ES-I3 (cell line): Measurements from ENCODE around the gene PARD3B.

Source experiments
- H3K36me3 ChIP-seq: 2 replicates; pipeline ENCODE4 v1.6.1; 2013; ENCODE audit warnings: mild to moderate bottlenecking, low read length, control low read depth, moderate library complexity; ENCODE audit not compliant: insufficient read depth
- H3K4me1 ChIP-seq: 2 replicates; pipeline ENCODE4 v1.6.1; 2013; ENCODE audit warnings: mild to moderate bottlenecking, control low read depth, low read length; ENCODE audit not compliant: insufficient read depth
- H3K9ac ChIP-seq: 2 replicates; pipeline ENCODE4 v1.6.1; 2013; ENCODE audit warnings: low read depth, mild to moderate bottlenecking, low read length, moderate library complexity
- H3K9me3 ChIP-seq: 2 replicates; pipeline ENCODE4 v1.6.1; 2013; ENCODE audit warnings: mild to moderate bottlenecking, low read length, moderate library complexity; ENCODE audit not compliant: control insufficient read depth, insufficient read depth

Gene PARD3B

DNA sequence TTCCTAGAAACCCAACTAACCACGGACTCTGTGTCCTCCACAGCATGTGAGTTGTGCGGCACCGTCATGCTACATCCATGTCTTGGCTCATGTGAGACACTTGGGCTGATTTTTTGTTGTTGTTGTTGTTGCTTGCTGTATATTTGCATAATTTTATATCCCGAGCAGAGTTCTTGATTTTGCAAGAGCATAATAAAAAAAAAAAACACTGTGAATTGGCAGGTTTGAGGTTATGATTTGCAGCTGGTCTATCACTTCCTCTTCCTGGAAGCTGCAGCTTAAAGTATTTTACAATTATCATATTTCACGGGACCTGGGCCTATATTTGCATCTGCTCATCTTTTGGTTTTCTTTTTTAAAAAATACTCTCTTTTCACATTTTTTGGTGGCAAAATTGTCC lies 994.8 kb downstream of the PARD3B start:
- H3K4me1 ChIP-seq, result no peaks in the 10 kb centered on the region
- no peak overlapping the region for H3K9ac ChIP-seq
- H3K9me3 ChIP-seq, result no peaks in the 10 kb centered on the region; the same call in 1 of the 2 replicates
- no peaks in the 10 kb centered on the region for H3K36me3 ChIP-seq

DNA sequence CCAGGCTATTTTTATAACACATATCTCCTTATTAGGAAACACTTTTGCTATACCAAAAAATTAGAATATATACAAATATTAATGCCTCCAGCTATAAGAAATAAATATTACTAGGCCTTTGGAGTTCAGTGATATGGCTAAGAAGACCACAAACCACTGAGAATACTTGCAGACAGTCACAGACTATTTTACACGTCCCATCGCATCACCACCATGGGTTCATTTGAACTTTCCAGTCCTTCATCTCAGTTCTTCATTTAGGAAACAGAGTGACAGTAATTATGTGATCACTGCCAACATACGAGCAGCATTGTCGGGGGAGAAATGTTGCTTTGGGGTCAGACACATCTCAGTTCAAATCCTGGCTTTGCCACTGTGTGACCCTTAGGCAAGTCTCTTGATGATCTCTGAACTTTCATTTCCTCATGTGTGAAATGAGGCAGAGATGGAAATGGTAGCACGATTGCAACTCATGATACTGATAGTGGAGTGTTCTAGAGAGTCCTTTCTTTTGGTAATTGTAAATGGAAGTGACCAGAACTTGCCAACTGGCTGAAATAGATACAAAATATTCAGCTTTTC lies 998.1 kb downstream of the PARD3B start:
- Histone ChIP-seq H3K4me1 (no peaks in the 10 kb centered on the region), H3K9me3 (no peaks in the 10 kb centered on the region), H3K36me3 (no peaks in the 10 kb centered on the region), H3K9ac (no peak overlapping the region)

DNA sequence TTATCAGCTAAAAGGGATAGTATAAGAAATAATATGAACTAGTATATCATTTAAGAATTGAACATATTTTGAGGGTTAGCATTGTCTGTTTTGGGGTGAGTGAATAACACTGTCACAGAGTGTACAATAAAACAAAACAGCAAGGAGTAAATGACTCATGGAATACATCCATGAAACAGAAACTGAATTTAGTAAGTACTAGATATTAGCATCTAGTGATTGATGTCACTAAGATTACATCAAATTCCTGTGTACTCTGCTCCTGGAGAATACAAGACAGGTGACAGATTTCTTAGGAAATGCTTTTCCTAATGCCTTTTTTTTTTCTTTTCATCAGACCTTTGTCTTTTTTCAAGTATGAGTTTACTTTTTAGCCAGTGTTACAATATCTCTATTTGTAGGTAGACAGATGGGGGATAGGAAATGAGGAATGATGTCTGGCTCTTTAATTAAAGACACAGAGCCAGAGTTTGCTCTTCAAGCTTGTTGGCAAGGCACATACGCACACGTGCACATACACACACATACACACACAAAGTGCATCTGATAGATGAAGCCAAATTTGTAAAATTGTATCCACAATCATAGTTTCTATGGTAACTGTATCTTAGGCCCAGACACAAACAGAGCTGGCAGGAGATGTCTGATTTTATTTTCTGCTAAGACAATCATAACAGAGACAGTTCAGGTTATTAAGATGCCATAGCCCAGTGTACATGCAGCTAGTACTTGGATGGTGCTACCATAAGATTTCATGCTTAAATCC lies 998.8 kb downstream of the PARD3B start:
- Histone ChIP-seq H3K4me1 (no peaks in the 10 kb centered on the region), H3K9ac (no peak overlapping the region), H3K36me3 (no peaks in the 10 kb centered on the region), H3K9me3 (no peaks in the 10 kb centered on the region)

DNA sequence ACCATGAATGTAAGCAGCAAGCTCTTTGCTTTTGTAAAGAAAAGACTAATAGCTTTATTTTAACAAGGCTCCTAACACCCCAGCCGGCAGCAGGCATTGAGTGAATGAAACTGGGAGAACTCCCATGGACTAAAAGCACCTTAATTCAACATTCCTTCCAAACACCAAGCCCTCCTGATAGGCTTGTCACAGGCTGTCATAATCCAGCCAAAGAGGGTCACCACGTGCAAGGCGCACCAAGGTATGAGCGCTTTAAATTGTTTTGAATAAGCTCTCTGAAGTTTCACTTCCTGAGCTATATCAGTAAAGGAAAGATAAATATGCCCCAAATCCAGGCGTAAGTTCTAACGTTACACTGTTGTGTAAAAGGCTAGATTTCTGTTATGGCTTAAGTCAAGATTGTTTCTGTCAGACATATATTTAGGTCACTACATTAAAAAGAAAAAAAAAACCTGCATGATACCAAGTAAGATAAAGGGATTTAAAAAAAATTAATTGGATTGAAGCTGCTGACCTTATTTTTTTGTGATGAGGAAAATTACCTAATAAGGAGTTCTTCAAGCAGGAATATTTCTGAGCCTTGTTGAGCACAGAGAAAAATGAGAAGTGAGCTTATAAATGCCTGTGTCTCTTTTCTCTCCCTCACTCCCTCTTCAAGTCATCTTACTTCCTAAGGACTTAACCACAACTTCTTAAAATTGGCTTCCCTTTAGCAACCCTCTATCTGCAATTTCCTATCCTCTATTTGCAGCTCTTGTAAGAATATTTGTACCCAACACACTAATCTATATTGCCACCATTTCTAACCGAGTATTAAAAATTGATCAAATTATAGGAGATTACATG lies 1000.9 kb downstream of the PARD3B start:
- H3K4me1 ChIP-seq, result no peaks in the 10 kb centered on the region
- no peak overlapping the region for H3K9ac ChIP-seq

DNA sequence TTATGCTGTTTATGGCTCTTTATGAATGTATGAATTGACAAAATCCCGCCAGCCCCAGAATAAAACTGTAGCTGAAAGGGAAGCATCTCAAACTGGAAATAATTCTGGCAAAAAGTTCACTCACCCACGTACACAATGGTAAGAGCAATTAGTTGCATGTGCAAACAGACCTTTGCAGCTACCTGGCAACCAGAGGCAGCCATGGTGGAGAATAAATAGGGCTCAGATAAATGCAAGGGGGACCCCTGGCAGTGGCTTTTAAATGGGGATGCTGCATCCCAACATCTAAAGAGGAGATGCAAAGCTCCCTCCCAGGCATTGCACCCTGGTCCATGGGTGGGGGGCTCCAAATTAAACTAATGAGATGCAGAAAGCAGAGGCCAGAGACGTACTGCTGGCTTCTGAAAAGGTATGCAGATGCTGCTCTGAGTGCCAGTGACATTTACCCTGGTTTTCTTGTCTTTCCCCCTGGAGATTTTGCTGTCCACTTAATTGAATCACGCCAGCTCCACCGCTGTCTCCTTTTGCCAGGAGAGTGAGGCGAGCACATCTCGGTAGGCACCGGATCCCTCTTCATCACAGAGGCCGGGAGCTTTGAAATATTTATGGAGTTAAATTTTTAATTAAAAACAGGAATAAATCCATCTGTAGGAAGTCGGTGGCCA lies 1010.4 kb downstream of the PARD3B start:
- peaks cover 5% of the 10 kb centered on the region for H3K4me1 ChIP-seq
- H3K36me3 ChIP-seq, result no peaks in the 10 kb centered on the region
- H3K9me3 ChIP-seq, result no peaks in the 10 kb centered on the region
- no peak overlapping the region for H3K9ac ChIP-seq

More for the DNA sequence above, 1000.9 kb downstream of the PARD3B start:
- Histone ChIP-seq H3K36me3 (no peaks in the 10 kb centered on the region), H3K9me3 (no peaks in the 10 kb centered on the region)

DNA sequence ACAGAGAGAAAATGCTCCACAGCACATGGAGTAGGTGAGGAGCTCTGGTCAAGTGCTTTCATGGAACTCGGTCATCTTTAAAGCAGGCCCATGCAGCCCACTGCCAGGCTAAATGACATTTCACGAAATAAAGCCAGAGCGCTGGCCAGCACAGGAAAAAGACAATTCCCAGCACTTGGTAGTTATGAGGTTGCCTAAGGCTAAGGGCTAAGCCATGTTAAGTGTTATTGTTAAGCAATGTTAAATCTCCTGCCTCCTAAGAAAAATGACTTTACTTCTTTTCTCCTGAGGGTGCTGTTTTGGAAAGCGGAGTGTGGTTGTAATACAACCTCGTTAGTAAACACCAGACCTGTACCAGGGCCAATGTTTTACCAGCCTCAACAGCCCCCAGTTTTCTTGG lies 1011.1 kb downstream of the PARD3B start:
- Histone ChIP-seq H3K36me3 (no peaks in the 10 kb centered on the region), H3K9ac (no peak overlapping the region), H3K9me3 (no peaks in the 10 kb centered on the region), H3K4me1 (peaks cover 5% of the 10 kb centered on the region)

DNA sequence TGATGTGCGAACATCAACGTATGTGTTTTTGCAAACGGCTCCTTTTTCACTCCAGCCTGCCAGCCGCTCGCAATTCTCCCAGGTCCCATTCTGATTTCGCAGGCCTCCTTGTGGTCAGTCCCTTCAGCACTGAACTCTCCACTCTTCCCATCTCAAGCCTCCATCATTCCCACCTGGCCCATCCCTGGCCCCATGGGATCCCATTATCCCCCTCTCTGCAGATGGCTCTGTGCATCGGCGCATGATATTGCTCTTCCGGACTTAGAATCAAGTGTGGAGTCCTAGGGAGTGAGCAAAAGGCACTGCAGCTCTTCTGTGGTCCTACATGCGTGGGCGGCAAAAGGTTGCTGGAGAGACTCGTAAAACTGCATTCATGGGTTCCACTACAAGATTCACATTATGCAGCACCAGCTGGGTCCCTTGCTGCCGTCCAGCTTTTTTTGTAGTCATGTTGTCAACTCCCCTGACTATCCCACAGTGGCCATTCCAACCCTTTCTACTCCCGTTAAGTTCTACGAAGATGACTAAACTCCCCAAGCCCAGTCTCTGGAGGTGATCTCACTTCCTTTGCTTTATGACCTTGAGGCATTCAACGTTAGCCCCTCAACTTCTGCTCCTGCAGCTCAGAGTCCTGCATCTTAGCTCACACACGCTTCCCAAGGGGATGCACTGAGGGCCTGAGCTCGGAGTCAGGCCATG lies 1011.7 kb downstream of the PARD3B start:
- Histone ChIP-seq H3K36me3 (no peaks in the 10 kb centered on the region), H3K9me3 (no peaks in the 10 kb centered on the region), H3K4me1 (peaks cover 5% of the 10 kb centered on the region), H3K9ac (no peak overlapping the region)

DNA sequence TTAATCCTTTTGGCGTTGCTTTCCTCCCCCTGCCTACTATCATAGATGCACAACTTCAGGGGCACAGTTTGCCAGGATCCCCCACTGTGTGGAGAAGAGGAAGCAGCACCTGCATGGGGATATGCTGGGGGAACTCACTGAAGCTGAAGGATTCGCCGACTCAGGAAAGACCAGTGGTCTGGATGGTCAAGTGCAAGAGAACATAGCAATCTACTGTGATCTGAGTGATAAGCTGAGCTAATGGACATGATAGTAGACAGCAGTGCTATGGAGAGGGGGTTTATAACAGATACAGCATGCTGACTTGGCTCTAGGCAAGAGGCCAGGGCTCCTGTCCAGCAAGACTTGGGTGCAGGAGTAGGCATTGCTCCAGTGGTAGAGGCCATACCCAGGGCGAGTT lies 1012.6 kb downstream of the PARD3B start:
- H3K4me1 ChIP-seq, result peaks cover 5% of the 10 kb centered on the region
- no peaks in the 10 kb centered on the region for H3K36me3 ChIP-seq
- no peak overlapping the region for H3K9ac ChIP-seq
- H3K9me3 ChIP-seq, result no peaks in the 10 kb centered on the region

DNA sequence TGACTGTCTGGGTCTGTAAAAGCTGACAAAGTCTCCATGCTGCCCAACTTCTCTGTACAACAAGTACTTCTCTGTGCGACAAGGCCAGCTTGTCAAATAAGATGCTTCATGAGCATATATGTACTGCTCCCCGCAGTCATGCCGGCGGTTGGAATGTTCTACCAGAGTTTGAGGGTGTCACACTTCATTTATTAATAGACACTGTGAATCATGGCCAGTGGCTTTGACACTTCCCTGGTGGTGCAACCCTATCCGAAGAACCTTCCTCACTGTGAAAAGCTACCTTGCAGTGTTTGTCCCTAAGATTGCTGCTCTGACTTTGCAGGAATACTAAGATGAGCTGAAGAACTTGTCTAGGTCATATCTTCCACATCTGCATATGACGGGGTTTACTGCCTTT lies 1016.2 kb downstream of the PARD3B start:
- no peaks in the 10 kb centered on the region for H3K36me3 ChIP-seq
- H3K4me1 ChIP-seq, result peaks cover 3% of the 10 kb centered on the region
- no peaks in the 10 kb centered on the region for H3K9me3 ChIP-seq
- H3K9ac ChIP-seq, result no peak overlapping the region

DNA sequence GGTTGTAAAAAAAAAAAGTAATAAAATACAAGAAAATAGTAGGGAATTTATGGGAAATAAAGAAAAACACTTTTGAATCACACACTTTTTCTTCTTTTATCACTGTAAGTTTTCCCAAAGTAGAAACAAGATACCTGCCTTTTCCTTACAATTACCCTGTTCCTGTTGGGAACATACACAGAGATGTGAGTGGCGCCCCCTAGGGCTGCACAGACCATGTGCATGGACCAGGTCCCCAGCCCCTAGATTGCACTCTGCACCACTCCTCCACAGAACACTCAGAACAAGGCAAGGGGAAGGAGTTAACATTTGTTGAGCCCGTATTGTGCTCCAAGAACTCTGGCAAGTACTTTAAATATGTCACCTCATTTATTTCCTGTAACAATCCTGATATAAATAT lies 1018.4 kb downstream of the PARD3B start:
- Histone ChIP-seq H3K9ac (no peak overlapping the region), H3K36me3 (no peaks in the 10 kb centered on the region), H3K9me3 (no peaks in the 10 kb centered on the region), H3K4me1 (no peaks in the 10 kb centered on the region)

DNA sequence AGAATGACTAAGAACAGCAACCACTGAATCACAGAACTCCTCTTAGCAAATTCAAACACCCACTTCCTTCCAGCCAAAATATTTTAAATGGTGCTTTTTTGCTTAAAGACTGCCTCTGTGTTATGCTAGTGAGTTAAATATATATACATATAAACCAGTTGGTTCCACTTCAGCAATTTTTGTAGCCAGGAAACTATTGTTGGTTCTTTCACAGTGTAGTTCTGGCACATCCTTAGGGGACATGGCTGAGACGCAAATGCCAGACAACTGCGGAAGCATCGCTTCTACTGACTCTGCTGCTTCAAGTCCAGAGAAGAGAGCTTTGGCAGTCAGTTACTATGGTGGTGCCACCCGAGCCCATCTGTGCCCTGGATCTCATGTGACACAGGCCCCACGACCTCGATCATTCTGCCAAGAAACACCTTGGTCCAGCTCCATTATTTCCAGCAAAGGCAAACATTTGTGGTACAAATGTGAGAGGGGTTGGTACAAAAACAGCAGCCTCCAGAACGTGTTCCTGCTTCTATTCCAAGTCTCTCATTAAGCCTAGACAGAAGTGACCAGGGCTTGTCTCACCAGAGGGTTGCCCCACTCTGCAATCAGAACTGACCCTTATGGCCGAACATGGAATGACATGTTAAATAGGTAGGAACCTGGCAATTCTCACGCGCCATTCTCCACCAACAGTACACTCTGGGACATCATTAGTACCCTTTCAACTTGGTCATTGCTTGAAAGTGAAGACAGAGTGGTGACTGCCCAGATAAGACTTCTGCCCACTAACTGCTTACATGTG lies 1019.3 kb downstream of the PARD3B start:
- Histone ChIP-seq H3K36me3 (no peaks in the 10 kb centered on the region), H3K4me1 (no peaks in the 10 kb centered on the region), H3K9ac (no peak overlapping the region), H3K9me3 (no peaks in the 10 kb centered on the region)

DNA sequence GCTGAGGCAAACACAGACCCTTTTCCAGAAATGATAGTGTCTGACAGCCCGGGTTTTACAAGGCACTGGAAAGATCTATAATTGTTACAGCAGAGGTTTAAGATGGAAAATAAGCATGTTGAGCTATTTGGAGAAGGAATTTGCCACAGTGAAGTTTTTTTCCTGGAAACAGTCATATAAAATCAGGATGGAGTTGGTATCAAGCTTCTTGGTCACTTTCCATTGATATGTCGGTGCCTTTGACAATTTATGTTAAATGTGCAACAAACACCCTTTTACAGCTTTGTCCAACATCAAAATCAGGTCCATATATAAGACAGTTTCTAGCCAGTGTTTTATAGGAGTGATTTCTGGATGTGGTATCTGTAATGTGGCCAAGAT lies 1019.9 kb downstream of the PARD3B start:
- H3K4me1 ChIP-seq, result no peaks in the 10 kb centered on the region
- H3K36me3 ChIP-seq, result no peaks in the 10 kb centered on the region
- no peaks in the 10 kb centered on the region for H3K9me3 ChIP-seq
- H3K9ac ChIP-seq, result no peak overlapping the region

DNA sequence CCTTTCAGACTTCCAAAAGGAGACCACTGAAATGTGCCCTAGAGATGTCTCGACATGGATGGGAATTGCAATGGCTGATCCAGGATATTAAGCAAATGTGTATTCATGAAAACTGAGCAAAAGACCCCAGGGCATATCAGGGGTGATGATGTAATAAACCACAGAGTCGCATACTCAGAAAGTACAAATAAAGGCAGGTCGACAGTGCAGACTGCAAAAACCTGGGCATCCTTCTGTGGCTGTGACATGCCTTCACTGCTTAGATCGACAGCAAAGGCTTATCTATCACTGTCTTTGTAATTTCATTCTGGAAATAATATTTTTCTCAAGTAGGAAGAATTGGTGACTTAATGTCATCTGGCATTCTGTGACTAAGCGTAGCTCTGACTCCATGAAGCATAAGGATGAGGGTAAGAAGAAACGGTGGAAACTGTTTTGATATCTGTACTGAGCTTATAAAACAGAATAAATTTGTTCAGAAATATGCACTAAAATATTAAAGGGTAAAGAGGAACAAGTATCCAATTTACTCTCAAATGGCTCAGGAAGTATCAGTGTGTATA lies 1021.4 kb downstream of the PARD3B start:
- no peaks in the 10 kb centered on the region for H3K9me3 ChIP-seq
- no peak overlapping the region for H3K9ac ChIP-seq
- no peaks in the 10 kb centered on the region for H3K36me3 ChIP-seq
- no peaks in the 10 kb centered on the region for H3K4me1 ChIP-seq
